GM21515 (cell line): ENCODE data around the gene PBRM1.

Experiments
- ATAC-seq: cut with Tn5 transposase; IDR thresholded peaks from one replicate; pipeline ENCODE4 v1.9.1; 2021; ENCODE audit not compliant: unreplicated experiment

Gene PBRM1

DNA sequence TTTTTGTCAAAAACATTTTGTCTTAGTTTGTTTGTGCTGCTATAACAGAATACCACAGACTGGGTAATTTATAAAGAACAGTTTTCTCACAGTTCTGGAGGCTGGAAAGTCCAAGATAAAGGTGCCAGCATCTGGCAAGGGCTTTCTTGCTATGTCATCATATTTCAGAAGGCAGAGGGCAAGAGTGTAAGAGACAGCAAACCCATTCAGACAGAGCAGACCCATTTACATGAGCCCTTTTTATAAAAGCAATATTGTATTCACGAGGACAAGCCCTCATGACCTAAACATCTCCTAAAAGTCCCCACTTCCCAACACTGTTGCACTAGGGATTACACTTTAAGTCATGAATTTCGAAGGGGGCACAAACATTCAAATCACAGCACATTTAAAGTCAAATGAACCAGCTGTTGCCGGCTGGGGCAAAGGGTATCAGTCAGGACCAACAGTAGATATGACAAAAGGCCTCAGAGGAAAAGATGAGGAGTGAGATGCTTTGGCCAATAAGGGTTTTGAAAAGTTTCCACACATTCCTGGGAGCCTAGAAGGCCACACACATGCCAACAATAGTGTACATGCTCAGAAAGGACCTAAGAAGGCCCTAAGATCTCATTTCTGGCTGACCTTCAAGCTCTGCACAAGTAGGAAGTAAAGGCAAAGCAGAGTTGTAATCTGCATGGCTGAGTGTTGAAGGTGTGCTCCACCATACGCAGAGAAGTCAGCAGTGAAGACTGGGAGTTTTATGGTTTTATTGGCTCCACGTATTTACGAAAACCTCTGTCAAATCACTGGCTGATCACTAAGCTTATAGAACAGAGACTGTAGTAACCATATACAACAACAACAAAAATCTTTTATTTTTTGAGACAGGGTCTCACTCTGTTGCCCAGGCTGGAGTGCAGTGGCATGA, 111.4 kb downstream of the PBRM1 start:
- ATAC-seq, result no peak

DNA sequence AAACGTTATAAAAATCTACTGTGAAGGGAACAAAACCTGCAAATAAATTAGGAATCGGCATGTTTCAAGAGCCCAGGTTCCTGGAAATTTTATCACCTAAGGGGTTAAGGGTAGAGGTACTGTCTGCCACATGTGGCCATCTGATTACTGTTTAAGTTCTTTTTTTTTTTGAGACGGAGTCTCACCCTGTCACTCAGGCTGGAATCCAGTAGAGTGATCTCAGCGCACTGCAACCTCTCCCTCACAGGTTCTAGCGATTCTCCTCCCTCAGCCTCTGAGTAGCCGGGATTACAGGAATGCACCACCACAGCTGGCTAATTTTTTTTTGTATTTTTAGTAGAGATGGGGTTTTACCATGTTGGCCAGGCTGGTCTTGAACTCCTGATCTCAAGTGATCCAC, 113.5 kb downstream of the PBRM1 start:
- no peak for ATAC-seq

- no peak for ATAC-seq
Measured at GRCh38 chr3:52570076-52570475, 115.6 kb downstream of the PBRM1 start.

GRCh38 chr3:52568069-52568468, 117.6 kb downstream of the PBRM1 start:
- no peak for ATAC-seq

- ATAC-seq, result no peak
Measured at GRCh38 chr3:52563984-52564383, 121.7 kb downstream of the PBRM1 start.

GRCh38 chr3:52561028-52561747, 124.5 kb downstream of the PBRM1 start:
- ATAC-seq, result no peak

GRCh38 chr3:52558436-52558835, 127.3 kb downstream of the PBRM1 start:
- no peak for ATAC-seq

- ATAC-seq, result no peak
Measured at GRCh38 chr3:52557011-52557960, 128.4 kb downstream of the PBRM1 start.

GRCh38 chr3:52555056-52555455, 130.7 kb downstream of the PBRM1 start:
- ATAC-seq, result no peak

DNA sequence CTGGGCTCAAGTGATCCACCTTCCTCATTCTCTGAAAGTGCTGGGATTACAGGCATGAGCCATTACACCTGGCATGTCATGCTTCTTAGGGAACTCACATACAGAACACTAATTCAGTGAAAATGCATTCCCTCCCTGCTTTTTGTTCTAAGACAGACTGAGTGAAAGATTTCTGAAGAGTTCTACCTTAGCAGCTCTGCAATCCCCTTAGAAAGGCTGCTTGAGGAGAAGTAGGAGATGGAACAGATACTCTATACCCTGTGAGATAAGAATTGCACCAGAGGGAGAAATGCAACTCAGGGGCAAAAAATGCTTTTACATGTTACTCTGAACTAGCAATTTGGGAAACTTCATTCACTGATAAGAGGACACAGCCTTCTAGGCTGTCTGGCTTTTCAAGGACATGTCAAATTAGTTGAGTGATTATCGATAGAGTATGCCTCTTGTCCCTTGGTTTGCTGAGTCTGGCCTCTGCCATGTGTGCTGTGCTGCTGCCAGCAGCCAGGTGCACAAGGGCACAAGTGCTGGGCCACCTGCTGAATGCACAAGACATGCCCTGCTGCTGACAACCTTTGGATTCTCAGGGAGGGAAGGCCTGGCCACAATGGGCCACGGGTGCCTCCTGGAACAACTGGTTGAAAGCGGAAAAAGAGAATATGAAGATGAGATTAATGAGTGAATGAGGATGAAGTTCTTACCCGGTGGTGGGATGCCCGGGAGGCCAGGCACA, 131.5 kb downstream of the PBRM1 start:
- no peak for ATAC-seq

DNA sequence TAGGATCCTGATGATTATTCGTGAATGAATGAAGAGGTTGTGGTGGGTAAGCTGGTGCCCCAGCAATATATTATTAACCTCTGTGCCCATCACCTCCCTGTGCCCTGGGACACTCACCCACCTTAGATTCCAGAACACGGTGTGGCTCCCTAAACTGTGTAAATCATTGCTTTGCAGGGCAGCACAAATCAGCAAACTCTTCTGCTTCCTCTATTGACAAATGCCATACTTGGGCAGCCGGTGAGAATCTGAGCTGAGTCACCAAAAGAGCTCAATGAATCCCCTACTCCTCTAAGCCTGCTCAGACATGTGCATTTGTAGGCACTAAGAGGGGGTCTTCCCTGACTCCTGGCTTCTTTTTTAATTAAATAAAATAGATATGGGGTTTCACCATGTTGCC, 133.6 kb downstream of the PBRM1 start:
- no peak for ATAC-seq

GRCh38 chr3:52551118-52551517, 134.6 kb downstream of the PBRM1 start:
- no peak for ATAC-seq

GRCh38 chr3:52547143-52547542, 138.6 kb downstream of the PBRM1 start:
- no peak for ATAC-seq

DNA sequence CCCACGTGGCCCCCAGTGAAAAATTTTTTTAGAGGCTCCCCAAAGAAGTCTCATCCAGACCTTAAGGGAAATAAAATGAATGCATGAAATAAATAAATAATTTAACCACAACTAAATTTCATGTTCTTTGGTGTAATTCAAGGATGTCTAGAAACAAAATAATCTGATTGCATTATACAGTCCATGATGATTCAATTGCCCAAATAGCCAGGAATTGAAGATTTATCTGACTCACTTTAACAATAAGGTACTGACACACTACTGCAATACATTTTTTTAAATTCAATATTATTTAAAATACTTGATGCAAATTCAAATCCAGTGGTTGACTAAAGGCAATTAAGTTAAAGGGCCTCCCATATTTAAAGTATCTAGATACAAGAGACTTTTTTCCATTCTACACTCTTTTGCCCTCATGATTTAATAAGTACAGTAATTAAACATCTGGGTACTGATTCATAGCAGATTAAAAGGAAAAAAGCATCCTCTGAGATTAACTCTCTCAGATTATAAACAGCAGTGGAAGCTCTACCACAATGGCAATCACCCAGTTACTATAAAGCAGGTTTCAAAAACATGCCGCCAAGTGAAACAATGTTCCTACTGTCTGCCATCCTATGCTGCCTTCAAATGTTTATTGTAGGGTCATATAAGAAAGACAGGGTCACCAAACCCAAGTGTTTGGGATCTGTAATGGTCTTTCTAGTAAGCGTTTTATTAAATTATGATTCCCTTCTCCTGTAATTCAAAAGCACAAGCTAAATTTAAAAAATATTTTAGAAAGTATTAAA, 139.4 kb downstream of the PBRM1 start:
- ATAC-seq, result no peak

DNA sequence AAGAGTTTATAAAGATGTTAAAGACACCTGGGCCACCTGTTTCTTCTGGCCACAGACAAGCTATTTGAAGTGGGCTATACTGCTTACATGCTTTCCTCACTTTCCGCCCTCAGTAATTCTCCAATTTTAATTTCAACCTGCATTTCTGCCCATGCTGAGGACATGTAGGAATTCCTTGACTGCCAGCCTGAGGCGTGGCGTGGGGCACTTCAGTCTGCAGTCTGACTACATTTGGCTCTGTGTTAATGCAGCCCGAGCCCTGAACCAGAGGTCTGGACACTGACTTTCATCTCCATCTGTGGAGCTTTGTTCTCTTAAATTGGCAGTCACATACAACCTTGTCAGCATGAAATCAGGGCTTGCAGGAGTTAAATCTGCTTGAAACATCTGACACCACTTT, 140.8 kb downstream of the PBRM1 start:
- ATAC-seq, result no peak

DNA sequence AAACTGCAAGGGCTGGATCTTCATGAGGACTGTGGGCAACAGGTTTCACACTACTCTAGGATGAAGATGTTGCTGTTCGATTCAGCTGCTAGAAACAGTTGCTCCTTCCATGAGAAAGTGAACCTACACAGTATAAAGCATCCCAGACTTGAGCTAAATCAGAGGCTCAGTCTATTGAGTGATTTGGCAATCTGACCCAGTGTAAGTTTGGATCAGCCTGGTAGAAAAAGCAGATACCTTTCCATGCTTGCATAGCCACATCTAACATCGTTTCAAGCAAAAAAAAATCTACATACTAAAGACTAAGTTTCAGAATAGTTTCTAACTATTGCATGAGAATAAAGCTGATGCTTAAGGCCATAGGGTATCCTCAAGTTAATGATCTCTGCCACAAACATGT, 144.7 kb downstream of the PBRM1 start:
- ATAC-seq, result no peak

GRCh38 chr3:52539010-52539653, 146.6 kb downstream of the PBRM1 start:
- ATAC-seq, result no peak

DNA sequence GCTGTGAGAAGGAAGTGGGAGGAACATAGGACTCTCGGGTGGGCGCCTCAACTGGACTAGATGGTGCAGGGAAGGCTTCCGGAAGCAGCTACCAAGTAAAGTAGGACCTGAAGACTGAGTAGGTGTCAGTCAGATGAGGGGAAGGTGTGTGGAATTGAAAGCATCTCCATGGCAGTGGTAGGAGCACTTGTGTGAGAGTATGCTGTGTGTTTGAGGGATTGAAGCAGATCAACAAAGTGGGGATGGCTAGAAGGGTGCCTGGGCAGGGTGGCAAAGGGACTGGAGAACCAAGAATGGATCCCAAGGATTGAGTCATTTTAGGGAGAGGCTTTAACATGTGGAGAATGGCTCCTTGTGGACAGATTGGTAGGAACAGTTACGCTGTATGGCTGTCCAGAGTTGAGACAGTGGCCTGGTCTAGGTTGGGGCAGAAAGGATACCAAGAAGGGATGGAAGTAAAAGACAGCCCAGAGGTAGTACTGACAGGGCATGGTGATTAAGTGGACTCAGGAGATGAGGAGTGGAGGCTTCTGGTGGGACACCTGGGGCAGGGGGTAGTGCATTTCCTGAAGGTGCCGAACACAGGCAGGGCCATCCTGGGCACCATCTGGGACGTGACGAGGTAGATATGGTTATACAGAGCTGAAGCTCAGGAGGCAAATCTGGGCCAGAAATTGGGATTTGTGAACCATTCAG, 147.8 kb downstream of the PBRM1 start:
- no peak for ATAC-seq
